PC-3 (cell line): ENCODE measurements around the gene DAPP1.

Experiments used
- EZH2 ChIP-seq: fragments of 300-600 bp; sonication (generic); IDR thresholded peaks from one replicate; pipeline ENCODE4 v1.6.1; 2017; ENCODE audit warnings: antibody characterized with exemption, mild to moderate bottlenecking, low read length; ENCODE audit not compliant: unreplicated experiment
- TF ChIP-seq, protein P1 (sequence below): fragments of 300-600 bp; sonication (generic); conservative IDR thresholded peaks from 2 replicates; pipeline ENCODE4 v1.5.1; 2017; ENCODE audit warnings: antibody characterized with exemption, low read depth, mild to moderate bottlenecking, low read length

- TF ChIP-seq, protein P1, sequence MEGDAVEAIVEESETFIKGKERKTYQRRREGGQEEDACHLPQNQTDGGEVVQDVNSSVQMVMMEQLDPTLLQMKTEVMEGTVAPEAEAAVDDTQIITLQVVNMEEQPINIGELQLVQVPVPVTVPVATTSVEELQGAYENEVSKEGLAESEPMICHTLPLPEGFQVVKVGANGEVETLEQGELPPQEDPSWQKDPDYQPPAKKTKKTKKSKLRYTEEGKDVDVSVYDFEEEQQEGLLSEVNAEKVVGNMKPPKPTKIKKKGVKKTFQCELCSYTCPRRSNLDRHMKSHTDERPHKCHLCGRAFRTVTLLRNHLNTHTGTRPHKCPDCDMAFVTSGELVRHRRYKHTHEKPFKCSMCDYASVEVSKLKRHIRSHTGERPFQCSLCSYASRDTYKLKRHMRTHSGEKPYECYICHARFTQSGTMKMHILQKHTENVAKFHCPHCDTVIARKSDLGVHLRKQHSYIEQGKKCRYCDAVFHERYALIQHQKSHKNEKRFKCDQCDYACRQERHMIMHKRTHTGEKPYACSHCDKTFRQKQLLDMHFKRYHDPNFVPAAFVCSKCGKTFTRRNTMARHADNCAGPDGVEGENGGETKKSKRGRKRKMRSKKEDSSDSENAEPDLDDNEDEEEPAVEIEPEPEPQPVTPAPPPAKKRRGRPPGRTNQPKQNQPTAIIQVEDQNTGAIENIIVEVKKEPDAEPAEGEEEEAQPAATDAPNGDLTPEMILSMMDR: no peak
- TF ChIP-seq EZH2: no peak
These were observed 26.8 kb downstream of the DAPP1 start for GRCh38 chr4:99843413-99843812.
